ENCODE data around the gene MFF. TPM values are rescaled to one million over a fixed set of nuclear protein-coding genes. Genes with fewer than 3 reads are reported as not detected.
A peak's percentile ranks its signal among the peaks of the same experiment; 100 is the strongest.

MFF gene
- total RNA-seq, 1 donor from 2014 or later: 74.9 TPM

DNA sequence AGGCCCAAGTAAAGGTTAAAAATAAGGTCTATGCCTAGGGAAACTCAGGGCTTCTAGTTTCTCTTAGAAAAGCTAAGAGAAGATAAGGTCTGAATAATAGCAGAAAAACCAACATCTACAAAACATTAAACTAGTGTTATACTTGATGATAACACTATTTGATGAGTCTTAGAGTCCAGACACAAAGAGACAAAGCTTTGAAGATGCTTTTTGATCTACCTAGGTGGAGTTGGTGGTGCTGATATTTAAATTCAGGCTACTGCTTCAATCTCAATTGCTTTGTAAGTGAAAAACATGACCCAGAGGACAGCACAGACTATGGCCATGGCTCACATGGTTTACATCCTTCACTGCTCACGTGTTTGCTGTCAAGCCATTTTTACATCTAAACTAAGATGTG lies 11.7 kb upstream of the MFF start:
- intact Hi-C loops (cut with micrococcal nuclease): no loop called here
- no peaks in the 10 kb centered on the region for H3K4me1 Mint-ChIP-seq (ENCODE audit: low read depth)
- DNase-seq (ENCODE audit: low spot score): no peak
- peaks cover 2% of the 10 kb centered on the region for H3K36me3 Mint-ChIP-seq (ENCODE audit: low read depth)
- no peak overlapping the region for H3K4me3 Mint-ChIP-seq
- H3K27me3 Mint-ChIP-seq (ENCODE audit: insufficient read depth): peaks cover 11% of the 10 kb centered on the region
- peaks cover 10% of the 10 kb centered on the region for H3K9me3 Mint-ChIP-seq
- H3K27ac Mint-ChIP-seq: no peak overlapping the region

DNA sequence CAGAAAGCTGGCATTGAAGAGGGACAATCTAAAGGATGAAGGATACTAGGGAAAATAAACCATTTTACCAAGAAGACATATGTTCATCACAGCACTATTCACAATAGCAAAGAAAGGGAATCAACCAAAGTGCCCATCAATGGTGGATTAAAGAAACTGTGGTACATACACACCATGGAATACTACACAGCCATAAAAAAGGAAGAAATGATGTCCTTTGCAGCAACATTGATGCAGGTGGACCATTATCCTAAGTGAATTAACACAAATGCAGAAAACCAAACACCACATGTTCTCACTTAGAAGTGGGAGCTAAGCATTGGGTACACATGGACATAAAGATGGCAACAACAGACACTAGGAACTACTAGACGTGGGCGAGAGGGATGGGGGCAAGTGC lies 7.2 kb upstream of the MFF start:
- Mint-ChIP-seq H3K27ac (no peak overlapping the region), H3K9me3 (peaks cover 14% of the 10 kb centered on the region)

DNA sequence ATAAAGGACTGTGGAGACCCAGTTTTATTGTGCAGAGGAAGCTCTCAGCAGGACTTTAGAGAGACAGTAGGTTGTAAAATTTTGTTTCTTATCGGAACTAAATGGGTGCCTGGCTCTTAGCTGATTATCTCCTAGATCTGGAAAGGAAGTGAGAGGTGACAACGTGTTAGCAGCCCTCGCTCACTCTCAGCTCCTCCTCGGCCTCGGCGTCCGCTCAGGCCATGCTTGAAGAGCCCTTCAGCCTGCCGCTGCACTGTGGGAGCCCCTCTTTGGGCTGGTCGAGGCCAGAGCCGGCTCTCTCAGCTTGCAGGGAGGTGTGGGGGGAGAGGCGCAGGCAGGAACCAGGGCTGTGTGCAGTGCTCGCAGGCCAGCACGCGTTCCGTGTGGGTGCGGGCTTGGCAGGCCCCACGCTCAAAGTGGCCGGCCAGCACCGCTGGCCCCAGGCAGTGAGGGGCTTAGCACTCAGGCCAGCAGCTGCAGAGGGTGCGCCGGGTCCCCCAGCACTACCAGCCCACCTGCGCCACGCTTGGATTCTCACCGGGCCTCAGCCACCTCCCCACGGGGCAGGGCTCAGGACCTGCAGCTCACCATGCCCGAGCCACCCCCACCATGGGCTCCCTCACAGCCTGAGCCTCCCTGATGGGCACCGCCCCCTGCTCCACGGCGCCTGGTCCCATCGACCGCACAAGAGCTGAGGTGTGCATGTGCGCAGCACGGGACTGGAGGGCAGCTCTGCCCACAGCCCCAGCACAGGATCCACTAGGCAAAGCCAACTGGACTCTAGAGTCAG lies 4.6 kb upstream of the MFF start:
- DNase-seq (ENCODE audit: low spot score): no peak
- peaks cover 19% of the 10 kb centered on the region for H3K27me3 Mint-ChIP-seq (ENCODE audit: insufficient read depth)
- no peak overlapping the region for H3K4me3 Mint-ChIP-seq
- peaks cover 22% of the 10 kb centered on the region for H3K4me1 Mint-ChIP-seq (ENCODE audit: low read depth)
- intact Hi-C loops (cut with micrococcal nuclease): loop anchor here (10.0 kb wide), 1 partner anchor 666 kb away; no protein-coding TSS in a partner anchor
- peaks cover 3% of the 10 kb centered on the region for H3K36me3 Mint-ChIP-seq (ENCODE audit: low read depth)
- peaks cover 18% of the 10 kb centered on the region for H3K9me3 Mint-ChIP-seq
- H3K27ac Mint-ChIP-seq: no peak overlapping the region

More for the DNA sequence above, 7.2 kb upstream of the MFF start:
- Mint-ChIP-seq H3K4me1 (ENCODE audit: low read depth) (peaks cover 4% of the 10 kb centered on the region), H3K36me3 (ENCODE audit: low read depth) (peaks cover 2% of the 10 kb centered on the region), H3K4me3 (no peak overlapping the region), H3K27me3 (ENCODE audit: insufficient read depth) (peaks cover 17% of the 10 kb centered on the region)
- intact Hi-C loops (cut with micrococcal nuclease): no loop called here
- no peak for DNase-seq (ENCODE audit: low spot score)

DNA sequence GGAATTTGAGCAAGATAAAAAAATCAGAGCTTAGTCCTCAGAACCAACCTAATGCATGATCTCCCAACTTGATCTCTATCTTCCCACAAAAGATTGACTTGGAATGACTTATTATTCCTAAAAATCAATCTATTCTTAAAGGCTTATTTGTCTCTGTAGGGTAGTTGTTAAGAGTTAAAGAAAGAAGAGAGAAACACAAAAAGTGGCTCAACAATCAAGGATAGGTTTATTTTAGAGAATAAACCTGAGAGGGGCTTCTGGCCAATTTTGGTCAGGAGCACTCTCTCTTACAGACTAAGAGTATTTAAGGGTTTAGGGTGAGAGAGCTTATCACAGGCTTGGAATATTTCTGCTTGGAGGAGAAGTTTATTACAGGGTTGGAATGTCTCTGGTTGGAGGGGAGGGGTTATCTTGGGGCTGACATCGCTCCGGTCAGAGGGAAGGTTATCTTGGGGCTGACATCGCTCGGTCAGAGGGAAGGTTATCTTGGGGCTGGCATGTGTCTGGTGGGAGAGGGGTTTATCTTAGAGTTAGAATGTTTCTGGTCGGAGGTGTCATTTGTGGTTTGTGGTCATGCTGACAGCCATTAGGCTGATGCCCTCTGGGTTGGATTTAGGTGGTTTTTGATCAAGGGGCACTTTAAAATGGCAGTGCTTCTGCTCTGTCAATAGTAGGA lies 2.4 kb upstream of the MFF start:
- H3K9me3 Mint-ChIP-seq: peaks cover 12% of the 10 kb centered on the region
- intact Hi-C loops (cut with micrococcal nuclease): loop anchor here (10.0 kb wide), 1 partner anchor 668 kb away; no protein-coding TSS in a partner anchor
- peaks cover 5% of the 10 kb centered on the region for H3K36me3 Mint-ChIP-seq (ENCODE audit: low read depth)
- H3K4me3 Mint-ChIP-seq: no peak overlapping the region
- DNase-seq (ENCODE audit: low spot score): no peak
- H3K27me3 Mint-ChIP-seq (ENCODE audit: insufficient read depth): peaks cover 16% of the 10 kb centered on the region
- peak overlapping the region; percentile 45 for H3K27ac Mint-ChIP-seq
- peaks cover 39% of the 10 kb centered on the region for H3K4me1 Mint-ChIP-seq (ENCODE audit: low read depth)

DNA sequence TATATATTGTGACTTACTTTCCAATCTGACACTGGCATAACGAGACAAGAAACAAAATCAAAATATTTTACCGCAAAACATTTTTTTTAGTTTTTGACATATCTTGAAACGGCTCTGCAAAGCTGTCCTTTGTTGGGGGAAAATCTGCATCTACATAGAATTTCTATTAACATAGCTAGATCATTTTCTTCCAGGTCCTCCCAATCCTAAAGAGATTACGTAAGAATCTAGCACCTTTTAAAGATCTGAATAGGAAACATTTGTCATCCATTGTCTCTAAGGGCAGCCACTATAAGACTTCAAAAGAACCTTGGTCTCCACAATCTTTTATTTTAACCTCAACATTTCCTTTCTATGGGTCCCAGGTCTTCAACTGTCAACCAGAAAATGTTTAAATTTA lies 1.2 kb upstream of the MFF start:
- DNase-seq (ENCODE audit: low spot score): no peak
- Mint-ChIP-seq H3K9me3 (peaks cover 8% of the 10 kb centered on the region), H3K27me3 (ENCODE audit: insufficient read depth) (peaks cover 14% of the 10 kb centered on the region), H3K4me1 (ENCODE audit: low read depth) (peaks cover 42% of the 10 kb centered on the region), H3K27ac (no peak overlapping the region), H3K4me3 (no peak overlapping the region), H3K36me3 (ENCODE audit: low read depth) (peaks cover 9% of the 10 kb centered on the region)
- intact Hi-C loops (cut with micrococcal nuclease): loop anchor here (10.0 kb wide), 1 partner anchor 669 kb away; no protein-coding TSS in a partner anchor

DNA sequence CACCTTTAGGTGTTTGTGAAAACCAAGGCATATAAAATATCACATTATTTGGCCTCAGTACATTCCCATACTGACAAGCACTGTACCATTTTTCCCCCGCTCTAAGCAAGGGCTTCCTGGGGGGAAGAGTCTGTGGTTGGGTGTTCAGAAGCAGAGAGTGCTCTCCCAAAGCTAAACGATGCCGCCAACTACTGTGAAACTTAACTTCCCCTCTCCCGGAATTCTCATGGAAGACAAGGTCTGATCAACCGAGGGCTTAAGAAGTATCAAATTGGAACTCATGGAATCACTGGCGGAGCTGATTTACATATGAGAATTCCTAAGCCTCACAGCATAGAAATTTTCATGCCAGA lies 433 bp upstream of the MFF start:
- peaks cover 14% of the 10 kb centered on the region for H3K27me3 Mint-ChIP-seq (ENCODE audit: insufficient read depth)
- intact Hi-C loops (cut with micrococcal nuclease): loop anchor here (10.0 kb wide), 1 partner anchor 670 kb away; no protein-coding TSS in a partner anchor

DNA sequence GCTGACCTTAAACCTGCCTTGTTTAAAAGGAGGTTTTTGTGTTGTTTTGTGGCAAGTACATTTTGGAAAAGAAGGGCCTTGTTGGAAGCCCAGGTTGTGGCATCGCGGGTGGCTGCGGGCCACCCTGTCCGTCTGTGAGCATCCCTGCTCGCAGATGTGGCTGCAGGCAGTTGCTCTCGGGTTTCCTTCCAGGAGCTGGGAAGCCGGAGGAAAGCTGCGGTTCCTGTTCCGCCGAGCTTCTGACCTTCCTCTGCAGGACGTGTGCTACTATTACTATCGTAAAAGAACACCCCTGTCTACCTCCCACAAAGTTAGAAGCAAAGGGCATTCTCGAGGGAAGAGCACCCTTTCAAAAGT lies 766 bp downstream of the MFF start:
- Mint-ChIP-seq H3K9me3 (peaks cover 8% of the 10 kb centered on the region), H3K36me3 (ENCODE audit: low read depth) (peaks cover 13% of the 10 kb centered on the region), H3K4me3 (peak overlapping the region; percentile 94), H3K4me1 (ENCODE audit: low read depth) (peaks cover 42% of the 10 kb centered on the region), H3K27me3 (ENCODE audit: insufficient read depth) (peaks cover 14% of the 10 kb centered on the region), H3K27ac (peak overlapping the region; percentile 94)
- intact Hi-C loops (cut with micrococcal nuclease): loop anchor here (1.0 to 10.0 kb wide), 8 partner anchors 46 to 671 kb away; partner anchors contain the start of gene RHBDD1
- no peak for DNase-seq (ENCODE audit: low spot score)

More for the DNA sequence above, 433 bp upstream of the MFF start:
- peaks cover 9% of the 10 kb centered on the region for H3K36me3 Mint-ChIP-seq (ENCODE audit: low read depth)
- peak; percentile 4 for DNase-seq (ENCODE audit: low spot score)
- peak overlapping the region; percentile 94 for H3K4me3 Mint-ChIP-seq
- H3K9me3 Mint-ChIP-seq: peaks cover 8% of the 10 kb centered on the region
- peaks cover 42% of the 10 kb centered on the region for H3K4me1 Mint-ChIP-seq (ENCODE audit: low read depth)
- peak overlapping the region; percentile 83 for H3K27ac Mint-ChIP-seq

DNA sequence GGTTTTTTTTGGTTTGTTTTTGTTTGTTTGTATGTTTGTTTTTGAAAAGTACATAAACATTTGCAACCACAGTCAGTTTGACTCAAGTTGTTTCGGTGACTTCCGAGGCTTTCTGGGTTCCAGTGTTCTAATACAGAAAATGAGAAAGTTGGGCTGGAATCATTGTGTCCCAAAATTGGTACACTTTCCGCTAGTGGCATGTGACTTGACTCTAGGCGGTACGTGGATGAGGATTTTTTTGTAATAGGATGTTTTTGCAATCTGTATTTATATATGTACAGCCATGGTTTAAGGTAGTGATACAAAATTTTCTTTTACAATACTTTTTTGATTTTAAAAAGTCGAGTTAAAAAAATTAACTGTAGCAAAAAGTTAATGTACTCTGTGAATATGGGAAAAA lies 1.7 kb downstream of the MFF start:
- peaks cover 8% of the 10 kb centered on the region for H3K9me3 Mint-ChIP-seq
- DNase-seq (ENCODE audit: low spot score): no peak
- H3K4me1 Mint-ChIP-seq (ENCODE audit: low read depth): peaks cover 42% of the 10 kb centered on the region
- intact Hi-C loops (cut with micrococcal nuclease): loop anchor here (5.0 to 10.0 kb wide), 5 partner anchors 46 to 672 kb away; no protein-coding TSS in a partner anchor
- peaks cover 13% of the 10 kb centered on the region for H3K36me3 Mint-ChIP-seq (ENCODE audit: low read depth)
- peak overlapping the region; percentile 94 for H3K4me3 Mint-ChIP-seq
- H3K27me3 Mint-ChIP-seq (ENCODE audit: insufficient read depth): peaks cover 14% of the 10 kb centered on the region
- no peak overlapping the region for H3K27ac Mint-ChIP-seq

DNA sequence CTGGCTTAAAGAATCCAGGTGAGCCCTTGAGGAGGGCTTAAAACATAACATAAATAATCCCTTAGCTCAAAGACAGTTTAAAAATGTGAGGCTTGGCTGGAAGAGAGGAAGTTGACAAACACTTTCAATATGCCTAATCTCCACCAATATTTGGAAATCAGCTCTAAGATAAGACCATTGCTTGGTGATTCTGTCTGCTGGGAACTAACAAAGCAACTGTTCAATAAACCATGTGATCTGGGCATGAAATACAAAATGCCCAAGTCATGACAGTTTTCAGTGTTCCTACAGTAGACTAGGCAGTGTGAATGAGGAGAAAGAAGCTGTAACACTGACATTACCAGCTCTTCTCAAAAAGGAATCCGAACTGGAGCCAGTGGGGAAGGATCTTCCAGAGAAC lies 10.7 kb downstream of the MFF start:
- Mint-ChIP-seq H3K4me1 (ENCODE audit: low read depth) (peaks cover 12% of the 10 kb centered on the region), H3K4me3 (no peak overlapping the region), H3K9me3 (no peaks in the 10 kb centered on the region), H3K36me3 (ENCODE audit: low read depth) (peaks cover 50% of the 10 kb centered on the region), H3K27me3 (ENCODE audit: insufficient read depth) (no peaks in the 10 kb centered on the region), H3K27ac (peak overlapping the region; percentile 36)
- no peak for DNase-seq (ENCODE audit: low spot score)
- intact Hi-C loops (cut with micrococcal nuclease): no loop called here

DNA sequence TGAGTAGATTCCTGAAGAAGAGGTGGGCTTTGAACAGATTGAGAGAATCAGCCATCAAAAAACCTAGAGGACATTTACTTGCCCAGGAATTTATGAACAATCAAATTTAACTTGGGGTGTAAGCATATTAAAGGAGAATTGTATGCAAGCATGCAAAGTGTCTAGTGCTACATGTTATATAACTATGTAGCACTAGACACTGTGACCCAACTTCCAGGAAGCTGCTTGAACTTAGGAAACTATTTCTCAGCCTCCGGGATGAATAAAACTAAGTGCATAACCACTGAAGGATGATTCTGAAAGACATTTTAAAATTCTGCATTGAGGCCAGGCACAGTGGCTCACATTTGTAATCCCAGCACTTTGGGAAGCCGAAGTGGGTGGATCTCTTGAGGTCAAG lies 12.4 kb downstream of the MFF start:
- Mint-ChIP-seq H3K9me3 (no peaks in the 10 kb centered on the region), H3K27ac (no peak overlapping the region), H3K27me3 (ENCODE audit: insufficient read depth) (no peaks in the 10 kb centered on the region), H3K36me3 (ENCODE audit: low read depth) (peaks cover 47% of the 10 kb centered on the region), H3K4me3 (no peak overlapping the region), H3K4me1 (ENCODE audit: low read depth) (peaks cover 12% of the 10 kb centered on the region)
- DNase-seq (ENCODE audit: low spot score): no peak
- intact Hi-C loops (cut with micrococcal nuclease): no loop called here

DNA sequence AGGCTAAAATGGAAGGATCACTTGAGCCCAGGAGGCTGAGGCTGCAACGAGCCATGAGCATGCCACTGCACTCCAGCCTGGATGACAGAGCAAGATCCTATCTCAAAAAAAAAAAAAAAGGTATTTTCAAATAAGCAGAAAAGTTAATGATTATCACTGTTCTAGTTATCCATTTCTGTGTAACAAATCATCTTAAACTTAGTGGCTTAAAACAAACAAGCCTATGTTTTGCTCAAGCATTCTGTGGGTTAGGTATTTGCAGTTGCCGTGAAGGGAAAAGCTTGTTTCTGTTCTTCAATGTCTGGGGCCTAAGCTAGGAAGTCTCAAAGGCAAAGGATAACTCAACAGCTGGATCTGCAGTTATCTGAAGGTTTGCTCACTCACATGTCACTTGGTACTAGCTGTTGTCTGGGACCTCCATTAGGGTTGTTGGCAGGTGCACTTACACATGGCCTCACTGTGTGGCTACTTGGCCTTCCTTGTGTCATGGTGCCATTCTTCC lies 14.1 kb downstream of the MFF start:
- no peak overlapping the region for H3K27ac Mint-ChIP-seq
- peaks cover 44% of the 10 kb centered on the region for H3K36me3 Mint-ChIP-seq (ENCODE audit: low read depth)
- no peak overlapping the region for H3K4me3 Mint-ChIP-seq
- H3K27me3 Mint-ChIP-seq (ENCODE audit: insufficient read depth): no peaks in the 10 kb centered on the region
- intact Hi-C loops (cut with micrococcal nuclease): no loop called here
- DNase-seq (ENCODE audit: low spot score): no peak
- H3K4me1 Mint-ChIP-seq (ENCODE audit: low read depth): peaks cover 12% of the 10 kb centered on the region
- H3K9me3 Mint-ChIP-seq: no peaks in the 10 kb centered on the region

DNA sequence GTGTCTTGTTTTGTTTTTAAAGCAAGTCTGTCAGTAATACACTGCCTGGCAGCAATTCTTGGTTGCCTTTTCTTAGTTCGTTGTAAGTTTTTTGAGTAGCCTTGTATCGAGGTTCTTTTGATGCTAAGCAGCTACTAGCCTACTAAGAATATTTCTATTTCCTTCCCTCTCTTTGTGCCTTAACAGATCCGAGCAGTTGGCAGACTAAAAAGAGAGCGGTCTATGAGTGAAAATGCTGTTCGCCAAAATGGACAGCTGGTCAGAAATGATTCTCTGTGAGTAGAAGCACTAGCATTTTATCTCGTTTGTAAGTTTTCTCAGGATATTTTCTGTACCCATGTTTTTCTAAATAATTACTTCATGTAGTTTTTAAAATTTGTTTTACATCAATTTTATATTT lies 15.1 kb downstream of the MFF start:
- Mint-ChIP-seq H3K27ac (no peak overlapping the region), H3K4me3 (no peak overlapping the region), H3K36me3 (ENCODE audit: low read depth) (peaks cover 37% of the 10 kb centered on the region), H3K4me1 (ENCODE audit: low read depth) (peaks cover 12% of the 10 kb centered on the region), H3K27me3 (ENCODE audit: insufficient read depth) (no peaks in the 10 kb centered on the region), H3K9me3 (no peaks in the 10 kb centered on the region)
- DNase-seq (ENCODE audit: low spot score): no peak
- intact Hi-C loops (cut with micrococcal nuclease): no loop called here

DNA sequence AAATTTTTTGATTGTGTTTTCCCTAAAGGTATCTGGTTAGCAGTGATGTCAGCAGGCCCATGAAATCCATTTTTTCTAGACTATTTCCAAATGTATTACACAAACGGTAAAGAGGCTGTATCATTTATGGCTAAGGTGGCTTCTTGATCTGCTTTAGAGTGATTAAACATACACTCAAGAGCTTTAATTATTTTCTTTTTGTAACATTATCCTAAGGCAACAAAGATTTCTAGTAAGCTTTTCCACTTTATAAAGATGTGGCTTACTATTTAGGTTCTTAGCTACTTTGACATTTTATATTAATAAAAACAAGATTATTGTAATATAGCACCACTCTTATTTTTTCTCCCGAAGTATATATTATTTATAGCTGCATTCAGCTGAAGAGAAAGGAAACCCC lies 16.5 kb downstream of the MFF start:
- Mint-ChIP-seq H3K9me3 (no peaks in the 10 kb centered on the region), H3K27ac (no peak overlapping the region), H3K27me3 (ENCODE audit: insufficient read depth) (no peaks in the 10 kb centered on the region), H3K36me3 (ENCODE audit: low read depth) (peaks cover 34% of the 10 kb centered on the region), H3K4me1 (ENCODE audit: low read depth) (no peaks in the 10 kb centered on the region), H3K4me3 (no peak overlapping the region)
- intact Hi-C loops (cut with micrococcal nuclease): no loop called here
- no peak for DNase-seq (ENCODE audit: low spot score)

Measured in activated T-helper 1 cell treated with anti-CD3 and anti-CD28 coated beads, Interleukin-12 subunit alpha, Interleukin-12 subunit beta, Interleukin-2, Interleukin-4 antibody, amounts not matched to agents 30 ng/mL and 10 ng/mL and 1 ng/mL, durations not matched to agents 14 hours and 24 hours and 36 hours (primary cell).